NCI-H345 treated with DMSO at 0.1 percent for 48 hours (cell line): ENCODE results near the gene ETV5.

Source experiments
- DNase-seq: peaks from one replicate; lab custom pipeline; 2025; ENCODE audit not compliant: unreplicated experiment; lab: John Stamatoyannopoulos, UW

Gene ETV5

DNA sequence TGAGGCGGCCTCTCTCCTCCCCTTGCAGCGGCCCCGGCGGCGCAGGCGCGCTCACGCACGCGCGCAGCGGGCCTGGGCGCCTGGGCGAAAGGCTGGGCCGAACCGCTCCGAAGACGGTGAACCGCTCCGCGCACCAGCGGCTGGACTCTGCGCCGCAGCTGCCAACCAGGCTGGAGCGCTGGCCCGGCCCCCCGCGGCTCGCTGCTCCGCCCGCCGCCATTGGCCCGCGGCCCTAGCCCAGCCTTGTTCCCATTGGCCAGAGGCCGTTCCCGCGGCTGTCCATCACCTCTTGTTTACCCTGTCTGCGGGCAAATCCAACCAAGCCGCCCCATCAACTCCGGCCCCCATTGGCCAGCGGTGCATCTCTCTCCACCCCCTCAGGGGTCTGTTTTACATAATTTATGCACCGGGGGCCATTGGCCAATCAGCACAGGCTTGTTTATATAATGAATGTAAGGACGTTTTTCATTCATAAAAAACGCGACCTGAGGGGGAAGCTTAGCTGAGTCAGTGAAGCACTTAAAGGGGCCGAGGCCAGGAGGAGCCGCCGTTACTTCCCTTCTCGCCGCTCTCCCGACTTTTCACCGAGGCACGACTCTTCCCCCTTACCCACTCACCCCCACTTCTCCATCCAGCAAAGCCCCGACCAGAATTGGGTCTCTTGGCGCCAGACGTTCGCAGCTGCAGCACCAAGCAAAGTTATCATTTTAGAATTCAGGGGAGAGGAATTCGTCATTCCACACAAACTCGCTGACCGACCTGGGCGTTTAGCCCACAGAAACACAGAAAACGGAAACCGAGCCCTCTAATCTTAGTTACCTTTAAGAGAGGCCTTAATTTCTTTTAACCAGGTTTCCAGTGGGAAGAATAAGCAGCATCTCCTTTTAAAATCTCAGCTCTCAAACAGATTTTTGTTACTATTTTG, at the start of gene ETV5:
ETV5 (minus strand) TSS at position 149 of the 925 bp plus-strand sequence. CDS start 3,221 bp downstream, outside the sequence.
- peak; percentile 99 for DNase-seq

DNA sequence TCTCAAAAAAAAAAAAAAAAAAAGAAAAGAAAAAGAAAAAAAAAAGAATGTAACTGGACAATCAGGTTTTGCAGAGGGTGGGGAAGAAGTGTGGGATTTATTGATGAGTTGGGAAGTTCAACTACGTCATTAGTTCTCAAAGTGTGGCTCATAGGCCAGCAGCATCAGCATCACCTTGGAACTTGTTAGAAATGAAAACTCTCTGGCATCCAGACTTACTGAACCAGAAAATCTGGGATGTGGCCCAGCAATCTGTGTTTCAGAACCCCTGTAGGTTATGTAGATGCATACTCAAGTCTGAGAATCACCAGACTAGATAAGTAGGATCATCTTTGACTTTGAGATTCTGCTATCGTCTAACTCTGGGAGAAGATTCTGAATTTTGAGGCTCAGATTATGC, 45.8 kb upstream of the ETV5 start:
- DNase-seq: no peak

DNA sequence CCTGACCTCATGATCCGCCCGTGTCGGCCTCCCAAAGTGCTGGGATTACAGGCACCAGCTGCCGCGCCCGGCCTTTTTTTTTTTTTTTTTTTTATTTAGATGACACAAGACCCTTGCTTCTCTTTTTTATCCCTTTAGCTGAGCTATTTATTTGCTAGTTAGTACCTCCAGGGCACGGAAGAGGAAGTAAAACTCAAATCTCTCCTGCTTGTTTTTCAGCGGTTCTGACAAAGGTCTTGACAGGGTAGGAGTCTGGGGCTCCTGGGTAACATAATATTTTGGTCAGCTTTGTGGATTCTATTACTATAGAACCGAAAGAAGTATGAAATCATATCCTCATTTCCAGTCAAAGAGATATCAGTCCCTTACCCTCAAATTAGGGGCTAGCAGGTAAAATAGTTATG, 44.0 kb upstream of the ETV5 start:
- DNase-seq: no peak

DNA sequence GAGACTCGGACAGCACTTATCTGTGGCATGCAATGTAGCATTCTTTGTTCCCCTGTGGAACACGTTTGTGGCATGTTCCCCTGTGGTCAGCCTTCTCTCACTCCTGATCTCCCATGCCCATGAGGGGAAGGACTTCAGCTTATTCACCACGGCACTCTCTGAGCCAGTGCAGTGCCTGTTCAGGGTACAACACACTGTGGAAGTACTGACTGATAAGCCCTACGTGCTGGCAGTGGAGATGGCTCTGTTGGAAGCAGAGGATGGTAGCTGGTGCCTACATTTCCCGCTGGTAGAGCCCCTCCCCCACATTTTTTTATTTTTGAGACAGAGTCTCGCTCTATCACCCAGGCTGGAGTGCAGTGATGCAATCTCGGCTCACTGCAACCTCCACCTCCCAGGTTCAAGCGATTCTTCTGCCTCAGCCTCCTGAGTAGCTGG, 43.5 kb upstream of the ETV5 start:
- DNase-seq: no peak

GRCh38 chr3:186151077-186151971, 42.4 kb upstream of the ETV5 start:
- no peak for DNase-seq

- DNase-seq: no peak
Measured at GRCh38 chr3:186150041-186150830, 41.3 kb upstream of the ETV5 start.

GRCh38 chr3:186149319-186149960, 40.6 kb upstream of the ETV5 start:
- DNase-seq: no peak

DNA sequence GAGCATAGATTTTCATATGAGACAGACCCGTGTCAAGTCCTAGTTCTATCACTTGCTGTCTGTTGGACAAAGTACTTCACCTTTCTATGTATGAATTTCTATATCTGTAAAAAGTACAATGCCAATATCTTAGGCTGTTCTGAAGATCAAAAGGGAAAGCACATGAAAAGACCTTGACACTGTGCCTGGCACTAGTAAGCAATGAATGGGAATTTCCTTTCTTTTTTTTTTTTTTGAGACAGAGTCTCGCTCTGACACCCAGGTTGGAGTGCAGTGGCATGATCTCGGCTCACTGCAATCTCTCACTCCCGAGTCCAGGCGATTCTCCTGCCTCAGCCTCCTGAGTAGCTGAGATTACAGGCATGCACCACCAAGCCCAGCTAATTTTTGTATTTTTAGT, 35.4 kb upstream of the ETV5 start:
- DNase-seq: no peak

GRCh38 chr3:186143250-186143649, 34.4 kb upstream of the ETV5 start:
- DNase-seq: no peak

- no peak for DNase-seq
Measured at GRCh38 chr3:186142393-186142932, 33.6 kb upstream of the ETV5 start.

- no peak for DNase-seq
Measured at GRCh38 chr3:186141790-186142189, 32.9 kb upstream of the ETV5 start.

DNA sequence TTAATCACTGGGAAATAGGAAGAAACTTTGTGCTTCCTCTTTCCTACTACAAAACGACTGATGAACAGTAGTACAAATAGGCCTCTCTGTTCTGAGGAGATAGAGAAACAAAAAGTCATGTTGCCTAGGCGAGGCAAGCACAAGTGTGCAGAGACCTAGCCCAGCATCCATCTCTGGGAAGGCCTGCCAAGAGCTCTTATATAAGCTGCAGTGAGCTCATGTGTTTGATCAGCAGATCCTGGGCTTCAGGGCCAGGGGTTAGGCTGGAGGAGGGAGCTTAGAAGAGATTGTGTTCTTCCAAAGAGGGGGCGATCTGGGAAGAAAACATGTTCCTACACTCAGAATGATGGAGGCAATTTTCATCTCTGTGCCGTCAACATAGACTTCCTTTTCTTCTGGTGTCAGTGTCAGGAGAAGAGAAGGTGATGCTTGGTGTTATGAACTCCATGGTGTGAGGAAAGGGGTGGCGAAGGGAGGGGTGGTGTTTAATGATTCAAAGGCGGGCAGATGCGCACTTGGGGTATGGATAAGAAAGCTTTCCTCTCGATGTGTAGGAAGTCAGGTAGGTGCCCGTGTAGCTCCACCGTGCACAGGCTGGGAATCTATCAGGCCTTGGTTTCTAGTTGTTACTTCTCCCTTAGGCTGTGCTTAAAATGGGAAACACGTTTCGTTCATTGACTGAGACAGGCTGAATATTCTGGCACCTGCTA, 29.5 kb upstream of the ETV5 start:
- DNase-seq: no peak

- DNase-seq: no peak
Measured at GRCh38 chr3:186137051-186137685, 28.3 kb upstream of the ETV5 start.

GRCh38 chr3:186133980-186134379, 25.1 kb upstream of the ETV5 start:
- no peak for DNase-seq

DNA sequence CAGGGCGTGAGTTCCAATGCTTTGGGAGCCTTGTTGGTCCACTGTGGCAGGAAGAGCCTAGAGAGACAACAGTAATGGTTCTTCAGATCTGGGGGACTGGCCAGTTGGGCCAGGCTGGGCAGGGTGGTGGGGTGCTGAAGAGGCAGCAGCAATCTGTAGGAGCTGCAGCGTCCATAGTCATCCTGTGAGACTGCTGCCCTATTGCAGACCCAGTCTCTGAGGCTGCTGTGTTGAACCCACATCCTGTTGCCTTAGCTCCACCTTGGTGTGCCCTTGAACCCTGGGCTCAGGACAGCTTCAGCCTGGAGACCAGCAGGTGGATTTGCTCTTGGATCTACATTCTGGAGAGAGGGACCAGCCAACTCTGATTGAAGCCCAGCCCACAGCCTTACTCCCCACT, 23.6 kb upstream of the ETV5 start:
- no peak for DNase-seq

- DNase-seq: no peak
Measured at GRCh38 chr3:186129206-186129605, 20.3 kb upstream of the ETV5 start.

- DNase-seq: no peak
Measured at GRCh38 chr3:186128158-186128557, 19.3 kb upstream of the ETV5 start.

DNA sequence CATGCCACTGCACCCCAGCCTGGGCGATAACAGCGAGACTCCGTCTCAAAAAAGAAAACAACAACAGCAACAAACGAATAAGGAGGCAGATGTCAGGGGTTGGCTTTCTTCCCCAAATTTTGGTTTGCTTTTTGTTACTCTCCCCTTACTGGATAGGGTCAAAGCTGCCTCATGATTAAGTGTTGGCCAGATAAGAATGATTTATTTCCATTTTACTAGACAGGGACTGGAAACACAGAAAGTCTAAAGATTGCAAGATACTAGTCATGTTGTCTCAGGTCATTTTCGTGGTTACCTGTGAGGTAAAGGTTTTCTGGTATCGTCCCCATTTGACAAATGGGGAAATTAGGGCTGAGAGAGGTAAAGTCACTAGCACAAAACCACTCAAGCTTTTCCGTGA, 18.6 kb upstream of the ETV5 start:
- DNase-seq: no peak

GRCh38 chr3:186125118-186125517, 16.2 kb upstream of the ETV5 start:
- DNase-seq: no peak
